Measurements from ENCODE around the gene SYT3. TPM values are rescaled to one million over a fixed set of nuclear protein-coding genes. Genes with fewer than 3 reads are reported as not detected.

The SYT3 gene
- polyA plus RNA-seq, 1 donor (not counting 4 experiments of a cell fraction or from before 2014, with no cell fraction given), result not detected

DNA sequence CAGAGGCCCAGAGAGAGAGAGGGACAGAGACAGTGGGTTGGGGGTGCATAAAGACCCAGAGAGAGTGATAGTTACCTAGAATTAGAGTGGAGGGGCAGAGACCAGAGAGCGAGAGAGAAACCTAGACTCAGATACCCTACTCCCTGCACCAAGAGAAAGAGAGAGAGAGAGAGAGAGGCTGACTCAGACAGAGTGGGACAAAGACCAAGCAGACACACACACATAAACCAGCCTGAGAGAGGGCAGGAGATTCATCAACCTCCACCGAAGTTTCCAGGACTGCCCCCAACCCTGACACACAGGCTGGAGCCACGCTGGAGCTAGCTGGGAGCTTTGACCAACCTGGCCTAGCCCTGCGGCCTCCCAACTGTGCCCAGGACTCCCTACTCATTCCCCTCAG, 12.9 kb downstream of the SYT3 start:
- no peak for FAIRE-seq
- Histone ChIP-seq H2AFZ (ENCODE audit: control insufficient read depth, low read length) (no peak overlapping the region), H3K9me1 (ENCODE audit: control insufficient read depth, extremely low read depth, insufficient read depth, low read length) (no peaks in the 10 kb centered on the region), H3K36me3 (ENCODE audit: control insufficient read depth in 2 of 2, extremely low read depth in 1 of 2, insufficient read depth in 2 of 2, low read length in 2 of 2) (no peaks in the 10 kb centered on the region), H3K4me3 (ENCODE audit: control insufficient read depth in 2 of 3, extremely low read depth in 1 of 3, insufficient read depth in 2 of 3, low read depth in 1 of 3, low read length in 3 of 3) (no peak overlapping the region), H3K27ac (ENCODE audit: control insufficient read depth, insufficient read depth, low read length) (no peak overlapping the region), H3K9ac (ENCODE audit: control insufficient read depth, extremely low read depth, insufficient read depth, low read length) (no peak overlapping the region), H4K20me1 (ENCODE audit: control insufficient read depth, extremely low read depth, insufficient read depth, low read length) (no peaks in the 10 kb centered on the region), H3K79me2 (ENCODE audit: control insufficient read depth, insufficient read depth, low read length) (no peaks in the 10 kb centered on the region), H3K27me3 (ENCODE audit: control insufficient read depth, extremely low read depth, insufficient read depth, low read length) (no peaks in the 10 kb centered on the region), H3K4me1 (ENCODE audit: control insufficient read depth, extremely low read depth, insufficient read depth, low read length) (no peaks in the 10 kb centered on the region), H3K9me3 (ENCODE audit: control insufficient read depth, low read depth, low read length) (no peaks in the 10 kb centered on the region), H3K4me2 (ENCODE audit: control insufficient read depth, extremely low read depth, insufficient read depth, low read depth, low read length) (no peak overlapping the region)
- no peak for TF ChIP-seq CTCF (optimal IDR thresholded peaks at IDR 0.05 in 1 of 3, IDR thresholded peaks at IDR 0.05 in 1 of 3, conservative IDR thresholded peaks at IDR 0.05 in 1 of 3; ENCODE audit: extremely low read depth in 1 of 3, insufficient read depth in 2 of 3, low read length in 3 of 3)
- no peak for TF ChIP-seq EZH2 (IDR thresholded peaks at IDR 0.05; ENCODE audit: low read length)
- dilution Hi-C loops (cut with MboI; ENCODE audit: extremely low pct_ligation_motif_present, low sequenced_read_pairs), result no loop called here
- no peak for DNase-seq (ENCODE audit: low read depth, low spot score)

- Histone ChIP-seq H3K36me3 (ENCODE audit: control insufficient read depth in 2 of 2, extremely low read depth in 1 of 2, insufficient read depth in 2 of 2, low read length in 2 of 2) (no peaks in the 10 kb centered on the region), H3K4me2 (ENCODE audit: control insufficient read depth, extremely low read depth, insufficient read depth, low read depth, low read length) (no peak overlapping the region), H3K79me2 (ENCODE audit: control insufficient read depth, insufficient read depth, low read length) (no peaks in the 10 kb centered on the region), H3K4me1 (ENCODE audit: control insufficient read depth, extremely low read depth, insufficient read depth, low read length) (no peaks in the 10 kb centered on the region), H3K4me3 (ENCODE audit: control insufficient read depth in 2 of 3, extremely low read depth in 1 of 3, insufficient read depth in 2 of 3, low read depth in 1 of 3, low read length in 3 of 3) (no peak overlapping the region), H2AFZ (ENCODE audit: control insufficient read depth, low read length) (no peak overlapping the region), H3K9me1 (ENCODE audit: control insufficient read depth, extremely low read depth, insufficient read depth, low read length) (no peaks in the 10 kb centered on the region), H3K9ac (ENCODE audit: control insufficient read depth, extremely low read depth, insufficient read depth, low read length) (no peak overlapping the region), H3K27ac (ENCODE audit: control insufficient read depth, insufficient read depth, low read length) (no peak overlapping the region), H4K20me1 (ENCODE audit: control insufficient read depth, extremely low read depth, insufficient read depth, low read length) (no peaks in the 10 kb centered on the region), H3K9me3 (ENCODE audit: control insufficient read depth, low read depth, low read length) (no peaks in the 10 kb centered on the region), H3K27me3 (ENCODE audit: control insufficient read depth, extremely low read depth, insufficient read depth, low read length) (no peaks in the 10 kb centered on the region)
- FAIRE-seq, result no peak
- dilution Hi-C loops (cut with MboI; ENCODE audit: extremely low pct_ligation_motif_present, low sequenced_read_pairs), result no loop called here
- DNase-seq (ENCODE audit: low read depth, low spot score), result no peak
- TF ChIP-seq CTCF (optimal IDR thresholded peaks at IDR 0.05 in 1 of 3, IDR thresholded peaks at IDR 0.05 in 1 of 3, conservative IDR thresholded peaks at IDR 0.05 in 1 of 3; ENCODE audit: extremely low read depth in 1 of 3, insufficient read depth in 2 of 3, low read length in 3 of 3) (no peak), EZH2 (IDR thresholded peaks at IDR 0.05; ENCODE audit: low read length) (no peak)
Observed at GRCh38 chr19:50626011-50626410, 13.7 kb downstream of the SYT3 start.
